IPS DF 4.7 (cell line): ENCODE results near the gene BLACAT1.

Source experiments
- DNase-seq: peaks from one replicate; pipeline ENCODE4 v3.0.0-alpha.2; 2013; ENCODE audit warnings: low spot score; ENCODE audit errors: extremely low read depth

Gene BLACAT1

GRCh38 chr1:205456868-205457745 lies 1.3 kb upstream of the BLACAT1 start:
- no peak for DNase-seq

DNA sequence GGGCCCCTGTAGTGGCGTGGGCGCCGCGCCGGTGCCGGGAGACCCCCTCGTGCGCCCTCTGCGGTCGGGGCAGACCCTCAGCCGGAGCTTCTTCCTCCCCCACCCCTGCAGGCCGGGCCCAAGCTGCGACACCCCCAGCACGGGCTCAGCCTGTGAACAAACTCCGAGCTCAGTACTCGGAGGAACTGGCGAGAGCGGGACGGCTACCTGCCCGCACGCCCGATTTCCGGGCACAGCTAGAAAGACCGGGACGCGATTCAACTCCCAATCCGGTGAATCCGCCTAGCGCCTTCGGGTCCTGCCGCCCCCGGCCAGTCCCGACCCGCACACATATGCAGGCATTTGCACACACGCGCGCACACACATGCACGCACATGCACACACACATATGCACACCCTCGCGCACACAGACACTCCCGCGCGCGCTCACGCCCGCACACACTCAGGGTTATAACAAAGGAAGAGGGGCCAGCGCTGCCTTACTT lies 580 bp upstream of the BLACAT1 start:
- DNase-seq, result no peak

- no peak for DNase-seq
Measured at GRCh38 chr1:205454903-205455335, 926 bp downstream of the BLACAT1 start.

DNA sequence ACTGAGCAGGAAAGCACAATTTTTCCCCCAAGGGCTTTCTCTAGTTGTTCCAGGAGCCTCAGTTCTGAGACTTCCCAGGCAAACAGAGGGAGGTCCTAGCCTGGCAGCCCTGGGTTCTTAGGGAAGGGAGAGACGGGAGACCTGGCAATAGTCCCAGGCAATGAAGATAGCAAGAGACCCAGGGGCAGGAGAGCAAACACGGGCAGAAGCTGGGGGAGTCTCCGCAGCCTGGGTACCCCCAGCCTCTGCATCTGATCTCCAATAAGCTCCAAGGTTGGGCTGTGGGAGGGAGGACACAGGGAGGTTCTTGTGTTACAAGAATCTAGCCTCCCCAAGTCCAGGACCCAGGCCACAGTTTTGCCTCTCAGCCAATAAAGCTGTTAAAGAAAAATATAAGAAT lies 2.4 kb downstream of the BLACAT1 start:
- no peak for DNase-seq

DNA sequence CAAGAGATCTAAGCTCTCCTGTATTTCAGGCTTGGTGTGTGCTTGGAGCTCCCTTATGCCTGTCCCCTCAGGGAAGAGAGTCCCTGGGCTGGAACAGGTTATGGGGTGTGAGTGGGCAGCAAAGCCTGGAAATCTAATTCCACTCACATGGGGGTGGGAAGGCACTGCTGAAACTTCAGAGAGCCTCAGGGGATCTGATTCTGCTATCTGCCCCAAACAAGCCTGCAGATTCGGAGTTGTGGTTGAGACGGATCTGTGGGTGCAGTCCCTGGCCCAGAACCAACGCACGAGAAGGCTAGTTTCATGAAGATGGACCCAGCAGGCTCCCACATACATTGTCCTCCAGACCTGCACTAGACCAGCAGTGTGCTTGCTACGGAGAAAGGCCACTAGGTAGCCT lies 2.9 kb downstream of the BLACAT1 start:
- DNase-seq, result no peak

DNA sequence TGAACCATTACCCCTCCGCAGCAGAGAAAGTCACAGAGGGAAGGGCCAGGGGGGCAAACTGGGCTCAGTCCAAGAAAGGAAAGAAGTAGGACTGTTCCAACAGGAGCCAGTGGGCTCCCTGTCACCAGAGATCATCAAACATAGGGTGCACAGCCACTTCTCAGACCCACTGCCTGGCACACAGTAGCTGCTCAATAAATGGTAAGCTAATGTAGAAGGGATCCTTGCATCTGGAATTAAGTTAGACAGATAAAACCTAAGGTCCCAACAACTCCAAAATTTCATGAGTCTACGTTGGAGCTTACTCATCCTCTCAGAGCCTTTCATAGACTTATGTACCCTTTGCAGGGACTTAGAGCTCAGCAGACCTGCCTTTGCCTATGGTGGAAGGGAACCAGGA lies 3.5 kb downstream of the BLACAT1 start:
- DNase-seq, result no peak

- no peak for DNase-seq
Measured at GRCh38 chr1:205451759-205452164, 4.1 kb downstream of the BLACAT1 start.

GRCh38 chr1:205451202-205451601 lies 4.6 kb downstream of the BLACAT1 start:
- no peak for DNase-seq

DNA sequence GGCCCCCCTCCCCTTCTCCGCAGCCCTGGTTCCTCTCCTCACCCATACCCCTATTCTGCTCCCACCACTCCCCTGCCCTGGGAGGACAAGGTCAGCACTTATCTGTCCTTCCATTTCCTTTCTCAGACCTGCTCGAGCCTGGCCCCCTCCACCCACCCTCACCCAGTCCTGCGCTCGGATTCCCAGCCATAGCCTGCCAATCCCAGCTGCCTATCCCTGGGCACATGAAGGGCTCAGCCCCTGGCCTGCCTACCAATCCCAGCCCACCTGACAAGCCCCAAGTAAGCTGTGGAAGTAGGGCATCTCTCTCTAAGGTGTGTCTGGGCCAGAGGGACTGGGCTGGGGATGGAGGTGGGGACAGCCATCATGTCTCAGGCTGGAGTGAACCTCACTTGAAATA lies 5.4 kb downstream of the BLACAT1 start:
- no peak for DNase-seq

DNA sequence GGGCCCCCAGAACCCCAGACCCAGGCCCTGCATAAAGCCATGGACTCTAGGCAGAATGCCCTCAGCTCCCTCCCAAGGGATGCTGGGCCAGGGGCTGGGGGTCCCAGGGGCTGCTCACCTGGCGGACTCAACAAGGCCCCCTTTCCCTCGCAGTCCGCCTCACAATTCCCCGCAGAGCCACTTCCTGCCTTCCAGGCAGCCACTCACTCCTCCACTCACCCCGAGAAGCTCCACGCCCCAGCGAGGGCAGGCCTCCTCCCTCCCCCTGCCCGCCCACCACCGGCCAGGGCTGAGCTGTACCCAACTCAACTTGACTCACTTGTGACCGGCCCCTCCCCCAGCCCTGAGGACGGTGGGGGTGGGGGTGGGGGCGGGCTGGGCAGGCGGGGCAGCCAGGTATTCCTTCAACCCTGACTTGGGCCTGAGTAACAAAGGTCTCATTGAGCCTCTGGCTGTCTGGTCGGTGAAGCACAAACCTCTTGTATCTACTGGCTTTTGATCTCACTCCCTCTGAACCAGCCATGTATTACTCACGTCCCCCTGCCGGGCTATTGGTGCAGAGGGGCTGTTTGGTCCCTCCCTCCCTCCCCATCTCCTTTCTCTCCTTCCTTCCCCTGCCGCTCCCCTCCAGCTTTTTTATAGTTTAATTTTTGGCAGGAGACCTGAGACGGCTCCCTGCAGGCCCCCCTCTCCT lies 5.9 kb downstream of the BLACAT1 start:
- no peak for DNase-seq

DNA sequence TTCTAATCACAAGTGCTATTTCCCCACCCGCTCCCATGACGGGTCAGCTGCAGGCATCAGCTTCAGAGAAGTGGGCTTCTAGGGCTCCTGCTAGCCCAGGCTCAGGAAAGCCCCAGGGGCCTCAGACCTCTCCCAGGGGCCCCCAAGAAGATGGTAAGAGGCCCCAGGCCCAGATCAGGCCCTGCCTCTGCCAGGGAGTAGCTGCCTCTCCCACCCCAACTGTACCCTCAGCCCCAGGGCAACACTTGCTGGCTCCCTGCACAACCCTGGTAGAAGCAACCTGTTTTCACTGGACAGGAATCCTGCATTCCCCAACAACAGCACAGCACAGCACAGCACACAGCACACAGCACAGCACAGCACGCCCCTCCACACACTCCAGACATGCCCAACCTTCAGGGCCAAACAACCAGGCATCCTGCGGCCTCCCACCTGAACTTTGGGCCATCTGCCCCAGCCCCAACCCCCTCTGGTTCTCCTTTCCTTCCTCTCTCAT lies 6.5 kb downstream of the BLACAT1 start:
- DNase-seq, result no peak

DNA sequence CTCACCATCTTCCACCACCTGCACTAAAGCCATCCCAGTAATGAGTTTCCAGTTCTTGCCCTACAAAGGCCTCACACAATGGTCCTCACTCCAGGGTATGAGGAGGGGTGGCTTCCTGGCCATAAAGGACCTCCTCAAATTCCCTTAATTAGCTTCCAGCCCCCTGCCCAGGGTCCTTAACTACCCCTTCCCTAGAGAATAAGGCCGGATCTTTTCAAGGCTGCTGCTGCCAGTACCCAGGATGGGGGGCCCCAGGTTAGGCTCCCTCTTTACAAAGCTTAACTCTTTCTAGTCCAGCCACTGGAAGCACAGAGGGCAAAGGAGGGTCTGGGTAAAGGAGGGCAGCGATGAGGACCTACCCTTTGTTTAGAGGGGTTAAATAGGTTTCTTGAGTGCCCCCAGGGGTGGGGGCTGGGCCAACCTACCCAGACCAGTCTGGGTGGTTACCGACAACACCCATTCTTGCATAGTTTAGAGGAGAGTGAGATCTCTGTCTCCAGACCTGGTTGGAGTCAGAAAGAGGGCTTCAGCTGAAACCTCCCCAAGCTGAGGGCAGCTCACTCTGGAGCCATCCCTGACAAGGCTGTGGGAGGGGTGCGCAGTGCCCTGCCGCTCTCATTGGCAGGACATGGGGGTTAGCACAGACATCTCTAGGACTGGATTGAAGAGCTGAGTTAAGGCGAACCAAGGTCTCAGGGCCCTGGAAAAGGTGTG lies 7.1 kb downstream of the BLACAT1 start:
- no peak for DNase-seq

- no peak for DNase-seq
Measured at GRCh38 chr1:205447457-205448341, 8.1 kb downstream of the BLACAT1 start.

DNA sequence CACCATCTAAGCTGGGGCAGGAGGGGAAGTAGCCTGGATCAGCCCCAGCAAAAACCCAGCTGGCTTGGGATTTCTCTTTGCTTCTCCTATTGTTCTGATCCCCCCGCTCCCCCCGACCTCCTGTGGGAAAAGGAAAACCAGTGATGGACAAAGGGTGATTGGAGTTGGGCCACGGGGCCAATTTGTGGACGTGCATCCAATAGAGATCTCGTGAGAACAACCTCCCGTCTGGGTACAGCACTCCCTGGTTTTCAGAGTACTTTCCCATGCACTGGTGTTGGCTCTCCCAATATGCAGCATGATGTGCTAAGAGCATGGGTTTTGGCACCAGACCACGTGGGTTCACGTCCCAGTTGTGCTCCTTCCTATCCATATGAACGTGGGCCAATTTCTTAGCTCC lies 9.0 kb downstream of the BLACAT1 start:
- DNase-seq, result no peak

DNA sequence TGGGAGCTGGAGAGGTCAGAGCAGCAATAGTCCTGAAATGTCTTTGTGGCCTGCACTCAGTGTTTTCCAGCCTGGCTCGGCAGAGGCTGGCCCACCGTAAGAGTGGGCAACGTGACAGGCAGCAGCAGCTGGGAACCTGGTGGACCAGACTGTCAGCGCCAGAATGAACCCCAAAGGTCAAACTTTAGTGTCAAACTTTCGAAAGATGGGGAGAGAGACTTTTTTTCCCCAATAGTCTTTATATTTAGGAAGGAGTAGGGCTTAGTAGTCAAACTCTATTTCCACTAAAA lies 10.3 kb downstream of the BLACAT1 start:
- DNase-seq, result no peak

DNA sequence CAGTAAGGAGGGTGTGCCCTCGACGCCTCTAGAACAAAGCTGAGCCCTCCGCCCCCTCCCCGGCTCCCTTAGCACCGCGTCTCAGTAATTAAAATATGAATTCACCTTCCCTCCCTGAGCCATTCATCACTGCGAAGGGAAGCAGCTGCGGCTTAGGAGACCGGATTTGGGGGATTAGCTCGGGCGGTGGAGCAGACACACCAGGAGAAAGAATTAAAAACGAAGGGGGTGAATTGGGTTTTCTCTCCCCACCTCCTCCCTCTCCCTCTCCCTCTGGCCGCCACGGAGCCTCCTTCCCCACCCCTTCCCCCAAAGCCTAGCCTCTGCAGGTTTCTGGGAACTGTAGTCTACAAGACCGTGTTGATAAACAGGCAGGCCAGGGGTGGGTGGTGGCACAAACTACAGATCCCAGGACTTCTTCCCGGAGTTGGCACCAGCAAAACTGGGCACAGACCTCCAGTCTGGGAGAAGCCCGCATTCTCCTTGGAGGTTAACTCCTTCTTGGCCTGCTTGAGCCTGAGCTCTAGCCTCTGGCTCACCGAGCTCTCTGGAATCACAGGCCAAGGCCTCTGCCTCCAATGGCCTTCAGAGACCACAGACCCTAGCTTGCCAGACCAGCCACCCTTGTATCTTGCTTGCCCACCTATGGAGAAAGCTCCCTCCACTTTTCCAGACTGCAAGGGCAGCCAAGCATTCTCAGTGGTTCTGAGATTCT lies 10.8 kb downstream of the BLACAT1 start:
- no peak for DNase-seq

DNA sequence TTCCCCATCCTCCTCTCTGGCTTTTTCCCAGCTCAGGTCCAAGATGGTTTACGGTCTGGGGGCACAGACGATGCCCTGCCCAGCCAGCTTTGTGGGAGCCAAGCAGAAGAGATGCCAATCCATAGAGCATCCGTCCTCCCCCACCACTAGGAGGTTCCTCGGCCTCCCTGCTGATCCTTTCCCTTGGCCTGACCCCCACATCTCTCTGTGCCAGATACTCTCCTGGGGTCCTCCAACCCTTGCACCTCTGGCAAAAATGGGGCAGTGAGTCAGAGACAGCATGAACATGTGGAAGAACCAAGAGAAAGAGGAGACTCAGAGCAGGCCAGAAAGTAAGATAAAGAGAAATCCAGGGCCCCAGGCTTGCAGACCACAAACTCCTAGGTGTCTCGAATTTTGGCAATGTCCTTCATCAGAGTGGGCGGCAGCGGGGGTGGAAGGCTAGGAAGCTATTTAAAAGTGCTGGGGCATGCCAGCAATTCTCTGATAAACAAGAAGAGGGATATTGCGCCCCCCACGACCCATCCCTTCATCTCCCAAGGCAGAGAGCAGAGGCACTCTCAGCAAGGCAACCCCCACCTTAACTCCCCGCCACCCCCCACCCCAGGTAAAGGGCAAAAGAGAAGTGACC lies 11.4 kb downstream of the BLACAT1 start:
- DNase-seq, result no peak

GRCh38 chr1:205443585-205444299 lies 12.1 kb downstream of the BLACAT1 start:
- no peak for DNase-seq

GRCh38 chr1:205442051-205442725 lies 13.7 kb downstream of the BLACAT1 start:
- DNase-seq, result no peak
